Measurements from ENCODE around the gene ELMO3. TPM values are rescaled to one million over a fixed set of nuclear protein-coding genes. Genes with fewer than 3 reads are reported as not detected.

The ELMO3 gene
- total and polyA plus RNA-seq, 2 of the 13 experiments (the other 11 are each of a cell fraction or from before 2014, with no cell fraction given), result 2.6 to 4.0 TPM

DNA sequence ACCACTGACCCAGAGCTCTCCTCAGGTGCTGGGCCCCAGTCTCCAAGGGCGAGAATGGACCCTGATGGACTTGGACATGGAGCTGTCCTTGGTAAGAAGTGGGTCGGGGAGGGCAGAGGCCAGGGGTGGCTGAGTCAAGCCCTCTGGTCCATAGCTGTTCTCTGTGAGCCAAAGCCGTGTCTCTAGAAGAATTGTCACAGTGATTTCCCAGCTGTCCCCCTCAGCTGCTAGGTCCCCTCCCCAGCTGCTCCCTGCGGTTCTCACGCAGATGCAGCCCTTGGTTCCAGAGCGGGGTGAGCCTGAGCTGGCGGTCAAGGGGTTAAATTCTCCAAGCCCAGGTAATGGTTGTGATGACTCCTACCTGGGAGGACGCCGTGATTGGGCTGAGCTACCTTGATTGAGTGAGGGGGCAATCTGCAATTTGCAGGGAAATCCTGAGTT, 29.9 kb upstream of the ELMO3 start:
- ChIA-PET CTCF (ENCODE audit: low intra/inter-chr PET ratio, low total read pairs) (interaction anchor here (1.0 kb wide), 1 partner anchor 15 kb away, joined by 3 read pairs; the partner anchor contains the start of gene MATCAP1), POLR2A (interaction anchor here (3.3 to 3.4 kb wide), 2 partner anchors 9 to 58 kb away, joined by 15 to 54 read pairs; partner anchors contain the start of genes FBXL8, PHAF1 and TRADD)
- no peaks in the 10 kb centered on the region for H3K9me3 ChIP-seq (ENCODE audit: low read length)
- no TSS peak for BruUV-seq (replicated peaks)
- H3K4me2 ChIP-seq (ENCODE audit: low read depth, low read length), result peak overlapping the region; percentile 99
- H4K20me1 ChIP-seq (ENCODE audit: insufficient read depth, low read length), result no peaks in the 10 kb centered on the region
- no peak overlapping the region for H3K9ac ChIP-seq (ENCODE audit: insufficient read depth, low read depth, low read length)
- WGBS (ENCODE audit: low lambda C conversion rate), result 35% methylated on average over 9 of the region's 9 CpGs
- H3K4me3 ChIP-seq (replicated peaks in 1 of 3; ENCODE audit: insufficient read depth in 1 of 3, low read depth in 2 of 3, low read length in 3 of 3), result peak overlapping the region in 2 of 3 experiments; percentile 67 to 78; a peak in 4 of 6 replicates
- FAIRE-seq (no peak), DNase-seq (ENCODE audit: low spot score) (no peak), ATAC-seq (no peak)
- peaks cover 67% of the 10 kb centered on the region for H3K4me1 ChIP-seq (ENCODE audit: insufficient read depth, low read length)
- no peaks in the 10 kb centered on the region for H3K36me3 ChIP-seq (replicated peaks in 1 of 2; ENCODE audit: control insufficient read depth in 1 of 2, insufficient read depth in 2 of 2, low read length in 2 of 2)
- H3K27ac ChIP-seq (ENCODE audit: extremely low read length, insufficient read depth, low read length), result no peak overlapping the region
- H3K27me3 ChIP-seq (ENCODE audit: control insufficient read depth in 1 of 2, insufficient read depth in 2 of 2, low read length in 2 of 2), result peaks cover 9 to 40% of the 10 kb centered on the region in 2 experiments
- in situ Hi-C loops (cut with HindIII; ENCODE audit: extremely low pct_ligation_motif_present, low pct_unique_long_range_greater_than_20kb), result no loop called here
- no peaks in the 10 kb centered on the region for H3K79me2 ChIP-seq (ENCODE audit: insufficient read depth, low read length)
- no peak overlapping the region for H2AFZ ChIP-seq (ENCODE audit: low read length)
- intact Hi-C loops (cut with micrococcal nuclease; ENCODE audit: unreplicated experiment), result no loop called here
- TF ChIP-seq, protein P1, sequence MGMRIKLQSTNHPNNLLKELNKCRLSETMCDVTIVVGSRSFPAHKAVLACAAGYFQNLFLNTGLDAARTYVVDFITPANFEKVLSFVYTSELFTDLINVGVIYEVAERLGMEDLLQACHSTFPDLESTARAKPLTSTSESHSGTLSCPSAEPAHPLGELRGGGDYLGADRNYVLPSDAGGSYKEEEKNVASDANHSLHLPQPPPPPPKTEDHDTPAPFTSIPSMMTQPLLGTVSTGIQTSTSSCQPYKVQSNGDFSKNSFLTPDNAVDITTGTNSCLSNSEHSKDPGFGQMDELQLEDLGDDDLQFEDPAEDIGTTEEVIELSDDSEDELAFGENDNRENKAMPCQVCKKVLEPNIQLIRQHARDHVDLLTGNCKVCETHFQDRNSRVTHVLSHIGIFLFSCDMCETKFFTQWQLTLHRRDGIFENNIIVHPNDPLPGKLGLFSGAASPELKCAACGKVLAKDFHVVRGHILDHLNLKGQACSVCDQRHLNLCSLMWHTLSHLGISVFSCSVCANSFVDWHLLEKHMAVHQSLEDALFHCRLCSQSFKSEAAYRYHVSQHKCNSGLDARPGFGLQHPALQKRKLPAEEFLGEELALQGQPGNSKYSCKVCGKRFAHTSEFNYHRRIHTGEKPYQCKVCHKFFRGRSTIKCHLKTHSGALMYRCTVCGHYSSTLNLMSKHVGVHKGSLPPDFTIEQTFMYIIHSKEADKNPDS (CRISPR knock-in tag; IDR thresholded peaks at IDR 0.05), result 0 out of 2 replicates have a peak, but pooled peaks have one; percentile 59
- TF ChIP-seq, protein P2, sequence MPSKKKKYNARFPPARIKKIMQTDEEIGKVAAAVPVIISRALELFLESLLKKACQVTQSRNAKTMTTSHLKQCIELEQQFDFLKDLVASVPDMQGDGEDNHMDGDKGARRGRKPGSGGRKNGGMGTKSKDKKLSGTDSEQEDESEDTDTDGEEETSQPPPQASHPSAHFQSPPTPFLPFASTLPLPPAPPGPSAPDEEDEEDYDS (CRISPR knock-in tag; IDR thresholded peaks at IDR 0.05), result no peak
- TF ChIP-seq ZNF546 (CRISPR knock-in tag; conservative IDR thresholded peaks at IDR 0.05) (0 out of 2 replicates have a peak, but pooled peaks have one; percentile 18), GPN1 (CRISPR knock-in tag; IDR thresholded peaks at IDR 0.05; ENCODE audit: borderline replicate concordance) (no peak), SAP130 (CRISPR knock-in tag; IDR thresholded peaks at IDR 0.05; ENCODE audit: low read depth) (0 out of 2 replicates have a peak, but pooled peaks have one; percentile 12), NFKB2 (CRISPR knock-in tag; IDR thresholded peaks at IDR 0.05; ENCODE audit: borderline replicate concordance) (peak; percentile 11; the same call in 1 of the 2 replicates), ADNP (CRISPR knock-in tag; IDR thresholded peaks at IDR 0.05) (no peak), RARA (CRISPR knock-in tag; IDR thresholded peaks at IDR 0.05) (peak; percentile 23; the same call in 1 of the 2 replicates), RBAK (CRISPR knock-in tag; IDR thresholded peaks at IDR 0.05) (no peak)
- TF ChIP-seq, protein P3, sequence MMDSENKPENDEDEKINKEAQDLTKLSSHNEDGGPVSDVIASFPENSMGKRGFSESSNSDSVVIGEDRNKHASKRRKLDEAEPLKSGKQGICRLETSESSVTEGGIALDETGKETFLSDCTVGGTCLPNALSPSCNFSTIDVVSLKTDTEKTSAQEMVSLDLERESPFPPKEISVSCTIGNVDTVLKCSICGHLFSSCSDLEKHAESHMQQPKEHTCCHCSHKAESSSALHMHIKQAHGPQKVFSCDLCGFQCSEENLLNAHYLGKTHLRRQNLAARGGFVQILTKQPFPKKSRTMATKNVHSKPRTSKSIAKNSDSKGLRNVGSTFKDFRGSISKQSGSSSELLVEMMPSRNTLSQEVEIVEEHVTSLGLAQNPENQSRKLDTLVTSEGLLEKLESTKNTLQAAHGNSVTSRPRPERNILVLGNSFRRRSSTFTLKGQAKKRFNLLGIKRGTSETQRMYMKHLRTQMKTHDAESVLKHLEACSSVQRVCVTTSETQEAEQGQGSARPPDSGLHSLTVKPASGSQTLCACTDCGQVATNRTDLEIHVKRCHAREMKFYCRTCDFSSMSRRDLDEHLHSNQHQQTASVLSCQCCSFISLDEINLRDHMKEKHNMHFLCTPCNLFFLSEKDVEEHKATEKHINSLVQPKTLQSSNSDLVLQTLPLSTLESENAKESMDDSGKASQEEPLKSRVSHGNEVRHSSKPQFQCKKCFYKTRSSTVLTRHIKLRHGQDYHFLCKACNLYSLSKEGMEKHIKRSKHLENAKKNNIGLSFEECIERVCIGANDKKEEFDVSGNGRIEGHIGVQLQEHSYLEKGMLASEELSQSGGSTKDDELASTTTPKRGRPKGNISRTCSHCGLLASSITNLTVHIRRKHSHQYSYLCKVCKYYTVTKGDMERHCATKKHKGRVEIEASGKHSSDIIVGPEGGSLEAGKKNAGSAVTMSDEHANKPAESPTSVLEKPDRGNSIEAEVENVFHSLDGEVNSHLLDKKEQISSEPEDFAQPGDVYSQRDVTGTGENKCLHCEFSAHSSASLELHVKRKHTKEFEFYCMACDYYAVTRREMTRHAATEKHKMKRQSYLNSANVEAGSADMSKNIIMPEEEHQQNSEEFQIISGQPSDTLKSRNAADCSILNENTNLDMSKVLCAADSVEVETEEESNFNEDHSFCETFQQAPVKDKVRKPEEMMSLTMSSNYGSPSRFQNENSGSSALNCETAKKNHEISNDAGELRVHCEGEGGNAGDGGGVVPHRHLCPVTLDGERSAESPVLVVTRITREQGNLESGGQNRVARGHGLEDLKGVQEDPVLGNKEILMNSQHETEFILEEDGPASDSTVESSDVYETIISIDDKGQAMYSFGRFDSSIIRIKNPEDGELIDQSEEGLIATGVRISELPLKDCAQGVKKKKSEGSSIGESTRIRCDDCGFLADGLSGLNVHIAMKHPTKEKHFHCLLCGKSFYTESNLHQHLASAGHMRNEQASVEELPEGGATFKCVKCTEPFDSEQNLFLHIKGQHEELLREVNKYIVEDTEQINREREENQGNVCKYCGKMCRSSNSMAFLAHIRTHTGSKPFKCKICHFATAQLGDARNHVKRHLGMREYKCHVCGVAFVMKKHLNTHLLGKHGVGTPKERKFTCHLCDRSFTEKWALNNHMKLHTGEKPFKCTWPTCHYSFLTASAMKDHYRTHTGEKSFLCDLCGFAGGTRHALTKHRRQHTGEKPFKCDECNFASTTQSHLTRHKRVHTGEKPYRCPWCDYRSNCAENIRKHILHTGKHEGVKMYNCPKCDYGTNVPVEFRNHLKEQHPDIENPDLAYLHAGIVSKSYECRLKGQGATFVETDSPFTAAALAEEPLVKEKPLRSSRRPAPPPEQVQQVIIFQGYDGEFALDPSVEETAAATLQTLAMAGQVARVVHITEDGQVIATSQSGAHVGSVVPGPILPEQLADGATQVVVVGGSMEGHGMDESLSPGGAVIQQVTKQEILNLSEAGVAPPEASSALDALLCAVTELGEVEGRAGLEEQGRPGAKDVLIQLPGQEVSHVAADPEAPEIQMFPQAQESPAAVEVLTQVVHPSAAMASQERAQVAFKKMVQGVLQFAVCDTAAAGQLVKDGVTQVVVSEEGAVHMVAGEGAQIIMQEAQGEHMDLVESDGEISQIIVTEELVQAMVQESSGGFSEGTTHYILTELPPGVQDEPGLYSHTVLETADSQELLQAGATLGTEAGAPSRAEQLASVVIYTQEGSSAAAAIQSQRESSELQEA (CRISPR knock-in tag; IDR thresholded peaks at IDR 0.05; ENCODE audit: not compliant biosample characterization), result peak; percentile 2
- TF ChIP-seq, protein P4, sequence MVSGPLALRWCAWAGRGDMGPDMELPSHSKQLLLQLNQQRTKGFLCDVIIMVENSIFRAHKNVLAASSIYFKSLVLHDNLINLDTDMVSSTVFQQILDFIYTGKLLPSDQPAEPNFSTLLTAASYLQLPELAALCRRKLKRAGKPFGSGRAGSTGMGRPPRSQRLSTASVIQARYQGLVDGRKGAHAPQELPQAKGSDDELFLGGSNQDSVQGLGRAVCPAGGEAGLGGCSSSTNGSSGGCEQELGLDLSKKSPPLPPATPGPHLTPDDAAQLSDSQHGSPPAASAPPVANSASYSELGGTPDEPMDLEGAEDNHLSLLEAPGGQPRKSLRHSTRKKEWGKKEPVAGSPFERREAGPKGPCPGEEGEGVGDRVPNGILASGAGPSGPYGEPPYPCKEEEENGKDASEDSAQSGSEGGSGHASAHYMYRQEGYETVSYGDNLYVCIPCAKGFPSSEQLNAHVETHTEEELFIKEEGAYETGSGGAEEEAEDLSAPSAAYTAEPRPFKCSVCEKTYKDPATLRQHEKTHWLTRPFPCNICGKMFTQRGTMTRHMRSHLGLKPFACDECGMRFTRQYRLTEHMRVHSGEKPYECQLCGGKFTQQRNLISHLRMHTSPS (CRISPR knock-in tag; IDR thresholded peaks at IDR 0.05; ENCODE audit: low read depth), result 0 out of 2 replicates have a peak, but pooled peaks have one; percentile 43

Data from HepG2 (cell line).